ELF-1 (cell line): ENCODE results near the gene CCNI2.

Source experiments
- DNase-seq: peaks from one replicate; pipeline ENCODE4 v3.0.0-alpha.2; 2016; ENCODE audit warnings: low read depth, low spot score

The CCNI2 gene

GRCh38 chr5:132750471-132751230, 3.4 kb downstream of the CCNI2 start:
- no peak for DNase-seq

GRCh38 chr5:132751444-132751843, 4.2 kb downstream of the CCNI2 start:
- no peak for DNase-seq

GRCh38 chr5:132751971-132752580, 4.8 kb downstream of the CCNI2 start:
- no peak for DNase-seq

- DNase-seq, result no peak
Measured at GRCh38 chr5:132752581-132753125, 5.4 kb downstream of the CCNI2 start.

- DNase-seq, result peak; percentile 38
Measured at GRCh38 chr5:132753135-132753987, 6.1 kb downstream of the CCNI2 start.

- DNase-seq, result no peak
Measured at GRCh38 chr5:132754111-132754510, 6.9 kb downstream of the CCNI2 start.

- peak; percentile 61 for DNase-seq
Measured at GRCh38 chr5:132754947-132755346, 7.7 kb downstream of the CCNI2 start.

GRCh38 chr5:132756542-132756941, 9.3 kb downstream of the CCNI2 start:
- no peak for DNase-seq

GRCh38 chr5:132758451-132758850, 11.2 kb downstream of the CCNI2 start:
- no peak for DNase-seq

- DNase-seq, result peak; percentile 83
Measured at GRCh38 chr5:132759114-132760048, 12.2 kb downstream of the CCNI2 start.

- DNase-seq, result no peak
Measured at GRCh38 chr5:132760049-132760420, 12.8 kb downstream of the CCNI2 start.

- DNase-seq, result no peak
Measured at GRCh38 chr5:132760601-132761317, 13.5 kb downstream of the CCNI2 start.

- DNase-seq, result no peak
Measured at GRCh38 chr5:132761321-132762240, 14.4 kb downstream of the CCNI2 start.

- no peak for DNase-seq
Measured at GRCh38 chr5:132762246-132763000, 15.2 kb downstream of the CCNI2 start.

GRCh38 chr5:132763181-132764036, 16.2 kb downstream of the CCNI2 start:
- no peak for DNase-seq

- no peak for DNase-seq
Measured at GRCh38 chr5:132764051-132764450, 16.8 kb downstream of the CCNI2 start.

GRCh38 chr5:132764671-132765238, 17.5 kb downstream of the CCNI2 start:
- no peak for DNase-seq
